Stimulated activated CD8-positive, alpha-beta memory T cell treated with anti-CD3 and anti-CD28 coated beads, Interleukin-4, amount 100 ng/mL, for 24 hours (primary cell): ENCODE data around the gene SIK3.
"Not testable (repeated sequence)": the region's sequence is repeated elsewhere in the genome, so short reads cannot be mapped to it uniquely, and the experiment has no call there.

Experiments used
- DNase-seq: peaks from one replicate; pipeline ENCODE4 v3.0.0-alpha.2; 2020; ENCODE audit warnings: low read depth

SIK3 gene

GRCh38 chr11:117076941-117077691 lies 21.1 kb downstream of the SIK3 start:
- DNase-seq = no peak

- DNase-seq = no peak
These were observed 23.0 kb downstream of the SIK3 start for GRCh38 chr11:117075186-117075585.

- no peak for DNase-seq
These were observed 24.1 kb downstream of the SIK3 start for GRCh38 chr11:117074119-117074518.

GRCh38 chr11:117073539-117073938 lies 24.7 kb downstream of the SIK3 start:
- no peak for DNase-seq

GRCh38 chr11:117072517-117073461 lies 25.4 kb downstream of the SIK3 start:
- DNase-seq = no peak

GRCh38 chr11:117071344-117071787 lies 26.9 kb downstream of the SIK3 start:
- DNase-seq = no peak

- DNase-seq = no peak
These were observed 28.2 kb downstream of the SIK3 start for GRCh38 chr11:117070016-117070415.

GRCh38 chr11:117068303-117068860 lies 29.8 kb downstream of the SIK3 start:
- DNase-seq = no peak

GRCh38 chr11:117066959-117067358 lies 31.3 kb downstream of the SIK3 start:
- DNase-seq = no peak

GRCh38 chr11:117064275-117064674 lies 34.0 kb downstream of the SIK3 start:
- no peak for DNase-seq

- no peak for DNase-seq
These were observed 35.7 kb downstream of the SIK3 start for GRCh38 chr11:117062498-117062897.

GRCh38 chr11:117061256-117061655 lies 37.0 kb downstream of the SIK3 start:
- no peak for DNase-seq

GRCh38 chr11:117059611-117060148 lies 38.5 kb downstream of the SIK3 start:
- DNase-seq = no peak

GRCh38 chr11:117058761-117059261 lies 39.4 kb downstream of the SIK3 start:
- DNase-seq = no peak

- no peak for DNase-seq
These were observed 40.5 kb downstream of the SIK3 start for GRCh38 chr11:117057727-117058126.

- no peak for DNase-seq
These were observed 40.9 kb downstream of the SIK3 start for GRCh38 chr11:117057317-117057716.

GRCh38 chr11:117055469-117055868 lies 42.8 kb downstream of the SIK3 start:
- no peak for DNase-seq

- no peak for DNase-seq
These were observed 43.8 kb downstream of the SIK3 start for GRCh38 chr11:117054382-117054781.

GRCh38 chr11:117052196-117053149 lies 45.8 kb downstream of the SIK3 start:
- no peak for DNase-seq

GRCh38 chr11:117050121-117050520 lies 48.1 kb downstream of the SIK3 start:
- DNase-seq = not testable (repeated sequence)

- DNase-seq = not testable (repeated sequence)
These were observed 51.6 kb downstream of the SIK3 start for GRCh38 chr11:117046627-117047026.
